ENCODE results near the gene LRRC45.

Gene LRRC45

GRCh38 chr17:81994593-81995462 is 28.3 kb upstream of the LRRC45 start:
- DNase-seq (ENCODE audit: low read depth) = no peak

- DNase-seq (ENCODE audit: low read depth) = no peak
These were observed 27.5 kb upstream of the LRRC45 start for GRCh38 chr17:81995463-81996231.

- no peak for DNase-seq (ENCODE audit: low read depth)
These were observed 26.8 kb upstream of the LRRC45 start for GRCh38 chr17:81996232-81996756.

GRCh38 chr17:81996757-81997441 is 26.2 kb upstream of the LRRC45 start:
- DNase-seq (ENCODE audit: low read depth) = no peak

GRCh38 chr17:81998212-81998611 is 24.9 kb upstream of the LRRC45 start:
- no peak for DNase-seq (ENCODE audit: low read depth)

- no peak for DNase-seq (ENCODE audit: low read depth)
These were observed 24.2 kb upstream of the LRRC45 start for GRCh38 chr17:81998691-81999438.

GRCh38 chr17:81999587-81999975 is 23.5 kb upstream of the LRRC45 start:
- DNase-seq (ENCODE audit: low read depth) = no peak

- no peak for DNase-seq (ENCODE audit: low read depth)
These were observed 22.9 kb upstream of the LRRC45 start for GRCh38 chr17:81999976-82000802.

GRCh38 chr17:82000803-82001570 is 22.1 kb upstream of the LRRC45 start:
- no peak for DNase-seq (ENCODE audit: low read depth)

- no peak for DNase-seq (ENCODE audit: low read depth)
These were observed 21.5 kb upstream of the LRRC45 start for GRCh38 chr17:82001571-82002056.

- peak; percentile 98 for DNase-seq (ENCODE audit: low read depth)
These were observed 19.4 kb upstream of the LRRC45 start for GRCh38 chr17:82003411-82004381.

GRCh38 chr17:82004517-82005455 is 18.3 kb upstream of the LRRC45 start:
- no peak for DNase-seq (ENCODE audit: low read depth)

- DNase-seq (ENCODE audit: low read depth) = no peak
These were observed 17.3 kb upstream of the LRRC45 start for GRCh38 chr17:82005701-82006348.

- DNase-seq (ENCODE audit: low read depth) = peak; percentile 61
These were observed 16.5 kb upstream of the LRRC45 start for GRCh38 chr17:82006468-82007227.

- DNase-seq (ENCODE audit: low read depth) = no peak
These were observed 15.9 kb upstream of the LRRC45 start for GRCh38 chr17:82007228-82007494.

GRCh38 chr17:82007495-82008257 is 15.4 kb upstream of the LRRC45 start:
- DNase-seq (ENCODE audit: low read depth) = no peak

All from EH (cell line).